DMS153 treated with DMSO at 0.1 percent for 48 hours (cell line): Measurements from ENCODE around the gene NAMPT.
A peak's percentile ranks its signal among the peaks of the same experiment; 100 is the strongest.
"Not testable (repeated sequence)": the region's sequence is repeated elsewhere in the genome, so short reads cannot be mapped to it uniquely, and the experiment has no call there.

Experiments used
- DNase-seq: peaks from one replicate; lab custom pipeline; 2025; ENCODE audit not compliant: unreplicated experiment; lab: John Stamatoyannopoulos, UW

The NAMPT gene

DNA sequence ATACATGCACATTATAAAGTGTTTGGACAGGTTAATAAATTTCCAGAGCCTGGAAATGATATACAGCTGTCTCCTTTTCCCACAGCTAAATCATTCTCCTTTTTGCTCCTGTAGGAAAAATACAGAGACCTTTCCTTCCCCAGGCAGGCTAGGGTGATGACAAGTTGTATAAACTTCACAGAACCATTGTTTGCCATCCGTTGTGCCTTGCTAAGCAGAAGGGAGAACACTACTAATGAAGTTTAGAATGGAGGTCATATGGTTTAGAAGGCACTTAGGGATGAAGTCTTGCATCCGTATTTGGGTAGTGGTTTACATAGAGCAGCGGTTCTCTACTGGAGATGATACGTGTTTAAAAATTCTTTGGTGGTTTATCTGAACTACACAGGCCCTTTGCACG lies 46.0 kb downstream of the NAMPT start:
- no peak for DNase-seq

DNA sequence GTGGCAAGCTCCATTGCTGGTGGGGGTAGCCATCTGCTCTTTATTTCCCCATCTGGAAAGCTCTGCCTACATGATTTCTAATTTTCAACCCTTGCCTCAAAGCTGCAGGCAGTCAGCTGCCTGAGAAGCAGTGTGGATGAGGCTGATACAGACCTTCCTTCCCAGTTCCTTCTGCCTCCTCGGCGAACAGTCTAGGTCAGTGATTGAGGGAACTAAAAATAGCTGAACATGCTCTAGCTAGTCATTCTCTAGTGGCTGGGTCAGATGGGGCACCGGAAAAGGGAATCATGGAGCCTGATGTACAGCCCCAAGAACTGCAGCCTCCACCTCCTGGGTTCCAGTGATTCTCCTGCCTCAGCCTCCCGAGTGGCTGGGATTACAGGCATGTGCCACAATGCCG lies 48.7 kb downstream of the NAMPT start:
- DNase-seq, result no peak

DNA sequence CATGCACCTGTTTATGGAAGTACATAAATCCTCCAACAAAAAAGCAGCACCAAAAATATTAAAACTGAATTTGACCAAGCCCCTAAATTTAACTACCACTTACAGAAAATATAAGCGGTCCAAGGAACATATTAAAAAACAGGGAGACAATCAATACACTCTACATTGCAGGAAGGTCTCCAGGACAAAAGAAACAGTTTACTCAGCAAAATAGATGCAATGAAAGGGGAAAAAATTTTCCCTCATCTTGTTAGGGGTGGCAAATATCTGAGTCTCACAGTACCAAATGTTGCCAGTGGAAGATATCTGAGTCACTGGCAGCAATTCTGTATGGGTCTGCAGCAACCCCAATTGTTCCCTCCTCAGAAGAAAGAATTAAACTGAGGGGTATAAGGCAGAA lies 50.4 kb downstream of the NAMPT start:
- DNase-seq, result no peak

DNA sequence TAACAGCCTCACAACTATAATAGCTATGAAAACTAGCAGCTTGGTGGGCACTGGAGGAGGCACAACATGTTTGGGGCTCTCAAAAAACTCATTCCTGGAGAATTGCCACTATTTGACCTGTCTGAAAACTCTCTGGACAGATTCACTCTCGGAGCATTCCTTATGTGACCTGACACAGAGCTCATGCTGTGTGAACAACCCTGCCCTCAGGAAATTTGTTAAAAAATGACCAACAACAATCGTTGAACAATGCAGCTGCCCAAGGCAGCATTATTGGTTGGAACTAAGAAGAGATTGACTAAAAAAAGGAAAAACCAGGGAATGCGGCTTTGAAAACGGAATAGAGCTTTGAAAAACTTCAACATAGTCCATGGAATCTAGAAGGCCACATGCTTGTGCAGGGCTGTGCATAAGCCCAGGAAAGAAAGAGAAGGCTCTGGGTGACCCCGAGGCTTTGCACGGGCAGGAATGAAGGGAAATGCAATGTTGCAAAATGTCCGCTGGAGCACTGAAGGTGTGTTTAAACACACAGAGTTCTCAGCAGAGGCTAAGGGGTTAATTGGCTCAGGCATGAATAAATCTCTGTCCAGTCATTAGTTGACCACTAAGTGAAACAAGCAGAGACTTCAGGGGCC lies 52.8 kb downstream of the NAMPT start:
- DNase-seq, result no peak

DNA sequence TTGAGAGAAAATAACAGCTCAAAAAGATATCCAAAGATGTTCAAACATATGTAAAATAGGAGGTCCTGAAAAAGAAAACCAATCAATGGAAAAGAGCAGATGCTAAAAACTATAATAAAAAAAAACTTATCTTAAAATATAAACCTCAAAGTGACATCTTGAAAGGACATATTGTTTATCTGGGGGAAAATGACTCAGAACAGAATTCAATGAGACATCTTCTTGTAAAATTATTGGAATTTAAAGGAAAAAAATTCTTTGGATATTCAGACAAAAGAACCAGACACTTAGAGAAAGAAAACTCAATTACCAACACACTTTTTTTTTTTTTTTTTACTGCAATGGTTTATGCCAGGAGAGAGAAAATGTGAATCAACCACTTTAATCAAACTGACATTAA lies 58.9 kb downstream of the NAMPT start:
- DNase-seq, result no peak

DNA sequence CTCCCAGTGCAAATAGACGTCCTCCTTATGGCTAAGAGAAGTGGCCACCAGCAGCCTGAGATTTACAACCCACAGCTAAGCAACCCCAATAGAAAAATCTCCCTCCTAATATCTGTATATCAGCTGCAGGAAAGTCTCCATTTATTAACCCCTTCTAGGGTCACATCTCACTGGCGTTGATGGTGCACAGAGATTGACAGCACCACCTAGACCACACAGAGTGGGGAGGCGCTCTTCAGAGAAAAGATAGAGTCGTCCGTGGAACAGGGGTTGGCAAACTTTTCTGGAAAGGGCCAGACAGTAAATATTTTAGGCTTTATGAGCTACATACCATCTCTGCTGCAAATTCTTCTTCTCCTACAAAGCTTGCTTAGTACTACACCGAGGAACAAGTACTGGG lies 60.0 kb downstream of the NAMPT start:
- DNase-seq, result no peak

DNA sequence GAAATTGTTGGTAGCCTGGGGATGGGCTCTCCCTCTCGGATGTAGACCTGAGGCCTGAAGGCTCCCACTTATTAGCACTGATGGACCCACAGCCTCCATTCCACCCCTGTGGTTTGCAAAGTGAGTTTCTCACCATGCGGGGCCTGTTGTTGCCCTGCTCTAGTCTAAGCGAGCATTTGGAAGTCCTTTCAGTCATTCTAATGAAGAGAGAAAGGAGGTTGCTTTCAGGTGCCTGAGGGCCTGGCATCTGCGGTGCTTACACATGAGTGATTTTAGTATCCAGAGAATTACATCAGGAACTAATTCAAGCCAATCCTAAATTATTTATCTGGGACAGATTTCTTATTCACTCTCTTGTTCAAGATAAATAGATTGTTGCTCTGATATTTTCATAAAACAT lies 61.6 kb downstream of the NAMPT start:
- DNase-seq, result no peak

DNA sequence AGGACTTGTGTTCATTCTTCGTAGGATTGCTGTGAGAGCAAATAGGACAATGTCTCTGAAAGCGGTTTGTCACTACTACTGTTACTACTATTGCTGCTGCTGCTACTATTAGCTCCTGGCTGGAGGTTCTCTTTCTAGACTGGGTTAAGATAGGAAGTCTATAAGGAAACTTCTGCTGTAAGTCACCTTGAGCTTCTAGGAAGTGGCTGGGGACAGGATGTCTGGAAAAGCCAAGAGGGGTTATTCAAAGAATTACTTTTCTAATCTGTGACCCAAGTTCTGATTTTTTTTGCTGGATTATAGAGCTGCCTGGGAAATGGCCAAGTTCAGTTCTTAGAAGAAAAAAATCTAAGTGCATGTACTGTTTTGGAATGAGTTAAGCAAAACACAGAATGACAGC lies 62.2 kb downstream of the NAMPT start:
- DNase-seq, result no peak

DNA sequence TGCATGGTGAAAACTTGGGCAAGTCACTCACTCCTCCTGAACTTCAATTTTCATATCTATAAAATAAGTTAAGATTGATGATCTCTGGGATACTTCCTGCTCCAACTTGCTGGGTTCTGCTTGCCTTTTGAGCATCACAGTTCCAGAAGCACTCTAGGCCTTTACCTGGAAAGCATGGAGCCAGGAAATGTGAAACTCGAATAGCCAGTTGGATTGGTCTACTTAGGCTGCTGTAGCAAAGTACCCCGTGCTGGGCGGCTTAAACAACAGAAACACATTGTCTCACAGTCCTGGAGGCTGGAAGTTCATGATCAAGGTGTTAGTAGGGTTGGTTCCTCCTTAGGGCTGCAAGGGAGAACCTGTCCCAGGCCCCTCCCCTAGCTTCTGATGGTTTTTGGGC lies 64.5 kb downstream of the NAMPT start:
- DNase-seq, result no peak

DNA sequence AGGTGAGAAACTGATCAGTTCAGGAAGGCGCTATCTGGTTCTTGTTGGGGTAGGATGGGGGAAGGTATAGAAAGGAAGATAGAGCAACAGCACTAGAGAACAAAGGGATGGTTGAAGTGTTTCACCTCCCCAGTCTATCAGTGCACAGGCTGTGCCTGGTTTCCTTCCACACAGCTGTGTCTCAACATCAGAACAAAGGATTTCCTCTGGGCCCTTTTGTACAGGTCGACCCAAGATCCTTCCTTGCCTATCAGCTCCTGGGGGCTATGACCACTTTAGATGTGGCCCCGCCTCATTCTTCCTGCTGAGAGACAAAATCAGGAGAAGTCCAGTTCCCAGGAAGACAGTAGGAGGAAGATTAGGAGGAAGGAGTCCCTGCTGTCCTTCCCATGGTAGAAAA lies 65.6 kb downstream of the NAMPT start:
- no peak for DNase-seq

DNA sequence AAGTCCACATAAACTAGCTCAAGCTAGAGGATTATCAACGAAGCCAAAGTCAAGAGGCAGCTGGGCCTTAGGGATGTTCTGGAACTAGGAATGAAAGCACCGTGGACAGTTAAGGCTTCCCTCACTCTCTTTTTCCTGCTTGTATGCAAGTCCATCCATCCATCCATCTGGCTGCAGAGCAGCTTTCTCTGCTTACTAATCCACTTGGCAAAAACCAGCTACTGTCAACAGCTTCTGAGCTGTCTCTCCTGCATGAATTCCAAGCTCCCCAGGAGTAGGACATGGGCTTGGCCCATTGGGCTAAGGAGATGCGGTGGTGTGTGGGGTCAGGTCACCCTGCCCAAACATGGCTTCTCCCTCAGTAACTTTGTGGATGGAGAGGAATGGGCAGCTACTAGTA lies 66.2 kb downstream of the NAMPT start:
- DNase-seq, result no peak

DNA sequence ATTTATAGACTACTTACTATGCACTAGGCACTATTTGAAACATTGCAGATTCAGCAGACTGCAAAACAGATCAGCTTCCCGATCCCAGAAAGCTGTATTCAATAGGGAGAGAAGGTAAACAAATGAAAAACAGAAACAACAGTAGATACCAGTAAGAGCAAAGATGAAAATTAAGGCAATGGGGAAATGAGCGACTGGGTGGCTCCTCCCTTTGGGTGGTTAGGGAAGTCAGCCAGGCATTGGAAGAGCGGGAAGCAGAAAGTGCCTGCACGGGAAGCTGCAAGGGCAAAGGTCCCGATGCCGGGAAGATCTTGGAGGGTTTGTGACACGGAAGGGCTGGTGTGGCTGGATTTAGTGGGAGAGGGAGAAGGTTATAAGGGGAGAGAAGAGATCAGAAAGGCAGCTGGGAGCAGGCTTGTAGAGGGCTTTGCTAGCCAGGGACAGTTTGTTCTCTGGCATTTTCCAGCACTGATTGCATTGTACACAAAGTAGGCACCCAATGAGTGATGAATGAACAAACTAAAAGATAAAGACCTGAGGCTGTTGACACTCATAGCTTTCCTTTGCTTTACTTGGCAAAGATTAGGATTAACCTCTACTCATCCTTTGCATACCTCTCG lies 67.8 kb downstream of the NAMPT start:
- peak; percentile 19 for DNase-seq

DNA sequence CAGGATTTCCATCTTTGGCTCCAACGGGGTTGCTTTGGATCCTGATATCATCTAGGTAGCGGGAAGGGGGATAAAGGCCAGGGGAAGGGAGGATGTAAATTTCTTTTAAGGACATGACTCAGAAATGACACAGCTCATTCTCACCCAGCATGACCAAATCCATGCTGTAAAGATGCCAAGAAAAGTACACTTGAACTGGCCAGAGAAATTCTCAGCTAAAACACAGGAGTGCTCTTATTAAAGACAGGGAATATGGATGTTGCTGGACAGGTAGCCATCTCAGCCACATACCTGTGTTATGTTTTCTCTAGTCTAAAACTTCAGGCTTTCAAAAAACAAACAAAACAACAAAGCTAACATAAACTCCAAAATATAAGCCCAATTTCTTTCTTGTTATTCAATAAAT lies 68.3 kb downstream of the NAMPT start:
- DNase-seq, result no peak

DNA sequence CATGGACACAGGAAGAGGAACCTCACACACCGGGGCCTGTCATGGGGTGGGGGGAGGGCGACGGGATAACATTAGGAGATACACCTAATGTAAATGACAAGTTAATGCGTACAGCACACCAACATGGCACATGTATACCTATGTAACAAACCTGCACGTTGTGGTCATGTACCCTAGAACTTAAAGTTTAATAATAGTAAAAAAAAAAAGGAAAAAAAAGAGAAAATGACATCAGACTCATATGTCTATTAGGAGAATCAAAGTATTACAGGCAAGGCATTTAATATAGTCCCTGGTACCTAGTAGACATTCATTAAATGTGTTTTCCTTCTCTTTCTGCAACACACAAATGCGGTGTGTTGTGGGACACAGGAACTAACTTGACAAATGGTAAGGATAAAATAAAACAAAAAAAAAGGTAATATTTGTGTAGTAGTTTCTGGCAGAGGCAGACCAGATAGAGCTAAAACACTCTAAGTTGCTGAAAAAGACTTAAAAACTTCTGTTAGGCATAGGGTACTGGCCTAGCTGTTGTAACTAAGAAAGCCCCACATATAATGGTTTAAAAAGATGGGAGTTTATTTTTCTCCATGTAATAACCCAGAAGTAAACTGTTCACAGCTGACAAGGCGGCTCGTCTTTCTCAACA lies 68.8 kb downstream of the NAMPT start:
- no peak for DNase-seq

DNA sequence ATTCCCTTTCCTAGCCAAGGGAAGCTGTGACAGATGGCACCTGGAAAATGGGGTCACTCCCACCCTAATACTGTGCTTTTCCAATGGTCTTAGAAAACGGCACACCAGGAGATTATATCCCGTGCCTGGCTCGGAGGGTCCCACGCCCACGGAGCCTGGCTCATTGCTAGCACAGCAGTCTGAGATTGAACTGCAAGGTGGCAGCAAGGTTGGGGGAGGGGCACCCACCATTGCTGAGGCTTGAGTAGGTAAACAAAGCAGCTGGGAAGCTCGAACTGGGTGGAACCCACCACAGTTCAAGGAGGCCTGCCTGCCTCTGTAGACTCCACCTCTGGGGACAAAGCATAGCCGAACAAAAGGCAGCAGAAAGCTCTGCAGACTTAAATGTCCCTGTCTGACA lies 75.8 kb downstream of the NAMPT start:
- not testable (repeated sequence) for DNase-seq

DNA sequence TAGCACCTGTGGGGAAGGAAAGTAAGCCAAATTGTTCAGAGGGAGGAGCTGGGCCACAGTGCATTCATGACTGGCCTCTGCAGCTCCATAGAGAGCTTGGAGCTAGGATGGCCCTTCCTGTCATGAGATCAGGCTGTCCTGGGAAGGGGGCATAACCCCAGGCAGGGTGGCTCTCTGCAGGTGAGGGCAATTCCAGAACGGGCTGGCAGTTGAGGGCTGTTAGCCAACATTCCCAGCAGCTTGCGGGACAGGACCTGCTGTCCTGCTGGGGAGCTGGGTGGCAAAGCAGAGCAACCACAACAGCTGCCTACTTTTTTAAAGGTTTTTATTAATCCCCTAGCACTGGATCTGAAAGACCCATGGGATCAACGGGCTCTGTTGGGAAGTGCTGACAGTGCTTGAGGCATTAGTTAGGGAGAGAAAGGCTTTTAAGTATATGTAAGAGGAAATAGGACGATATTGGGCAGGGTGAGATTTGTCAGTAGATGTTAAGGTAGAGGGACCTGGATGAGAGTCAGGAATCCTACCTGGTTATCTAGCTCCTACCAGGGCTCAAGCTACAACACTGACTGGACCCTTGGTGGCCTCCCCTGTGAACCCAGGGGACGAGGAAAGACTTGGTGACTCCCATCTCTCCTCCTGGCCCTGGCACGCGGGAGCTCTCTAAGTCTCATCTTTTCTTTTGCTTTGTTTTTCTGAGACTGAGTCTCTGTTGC lies 77.8 kb downstream of the NAMPT start:
- DNase-seq, result no peak

DNA sequence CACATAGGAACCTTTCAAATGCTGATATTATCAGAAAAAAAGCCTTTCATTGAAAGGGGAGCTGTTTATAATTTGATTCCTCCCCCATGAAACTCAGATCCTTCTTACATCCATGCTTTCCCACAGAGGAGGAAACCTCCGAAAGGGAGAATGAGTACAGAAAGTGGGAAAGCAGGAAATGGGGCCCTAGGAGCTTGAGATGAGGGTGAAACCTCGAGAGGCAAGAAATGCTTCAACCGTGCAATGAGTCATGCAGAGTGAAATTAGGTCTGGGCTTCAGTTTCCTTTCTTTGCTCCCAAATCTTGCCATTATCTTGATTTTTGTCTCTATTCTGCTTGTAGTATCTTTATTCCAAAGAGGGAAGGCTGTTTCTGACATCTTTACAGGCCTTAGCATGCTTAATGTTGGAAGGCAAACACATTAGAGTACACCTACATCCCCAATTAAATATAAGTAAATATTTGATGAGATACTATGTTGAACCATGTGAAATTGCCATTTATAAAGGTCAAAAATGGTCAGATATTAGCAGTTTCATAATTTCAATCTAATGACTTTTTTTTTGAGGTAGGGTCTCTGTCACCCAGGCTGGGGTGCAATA lies 79.1 kb downstream of the NAMPT start:
- no peak for DNase-seq

DNA sequence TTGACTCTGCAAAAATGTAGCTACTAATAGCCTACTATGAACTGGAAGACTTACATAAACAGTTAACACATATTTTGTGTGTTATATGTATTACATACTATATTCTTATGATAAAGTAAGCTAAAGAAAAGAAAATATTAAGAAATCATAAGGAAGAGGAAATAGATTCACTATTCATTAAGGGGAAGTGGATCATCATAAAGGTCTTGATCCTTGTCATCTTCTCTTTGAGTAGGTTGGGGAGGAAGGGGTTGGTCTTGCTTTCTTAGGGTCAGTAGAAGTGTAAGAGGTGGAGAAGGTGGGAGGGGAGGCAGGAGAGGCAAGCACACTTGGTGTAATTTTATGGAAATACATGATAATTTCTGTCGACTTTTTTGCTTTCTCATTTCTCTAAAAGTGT lies 81.3 kb downstream of the NAMPT start:
- no peak for DNase-seq

DNA sequence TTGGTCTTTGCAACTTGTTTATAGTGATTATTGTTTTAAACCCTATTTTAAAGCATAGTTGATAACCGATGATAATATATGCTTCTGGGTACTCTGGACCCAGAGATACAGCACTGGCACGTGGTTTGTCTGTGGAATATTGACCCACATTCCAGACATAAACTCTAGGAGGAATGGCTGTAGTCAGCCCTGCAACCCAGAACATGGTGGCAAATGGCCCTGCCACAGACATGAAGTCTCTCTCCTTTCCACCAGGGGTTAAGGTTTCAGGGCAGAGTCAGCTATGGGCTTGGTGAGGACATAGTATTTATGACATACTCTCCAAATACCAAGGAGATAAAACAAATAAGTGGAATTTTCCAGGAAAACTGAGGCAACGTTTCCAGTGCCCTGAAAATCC lies 83.6 kb downstream of the NAMPT start:
- DNase-seq, result no peak

DNA sequence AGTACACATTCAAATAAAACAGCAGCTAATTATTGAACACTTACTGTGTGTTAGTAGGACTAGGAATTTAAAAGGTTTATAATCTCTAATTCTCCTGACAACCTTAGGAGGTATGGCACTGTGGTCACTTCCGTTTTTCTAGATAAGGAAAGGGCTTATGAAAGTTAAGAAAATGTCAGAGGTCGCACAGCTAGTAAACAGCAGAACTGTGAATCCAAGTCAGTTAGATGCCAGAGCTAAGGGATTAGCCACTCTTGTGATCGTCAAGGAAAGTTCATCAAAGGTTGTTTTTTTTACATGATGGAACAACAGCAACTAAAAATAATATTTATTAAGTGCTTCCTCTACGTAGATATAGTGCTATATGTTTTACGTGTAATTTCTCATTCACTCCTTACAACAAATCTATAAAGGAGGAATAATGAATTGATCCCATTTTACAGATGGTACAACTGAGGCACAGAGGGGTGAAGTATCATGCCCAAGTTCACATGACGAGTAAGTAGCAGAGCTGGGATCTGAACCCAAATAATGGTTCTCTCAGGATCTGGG lies 84.9 kb downstream of the NAMPT start:
- no peak for DNase-seq

DNA sequence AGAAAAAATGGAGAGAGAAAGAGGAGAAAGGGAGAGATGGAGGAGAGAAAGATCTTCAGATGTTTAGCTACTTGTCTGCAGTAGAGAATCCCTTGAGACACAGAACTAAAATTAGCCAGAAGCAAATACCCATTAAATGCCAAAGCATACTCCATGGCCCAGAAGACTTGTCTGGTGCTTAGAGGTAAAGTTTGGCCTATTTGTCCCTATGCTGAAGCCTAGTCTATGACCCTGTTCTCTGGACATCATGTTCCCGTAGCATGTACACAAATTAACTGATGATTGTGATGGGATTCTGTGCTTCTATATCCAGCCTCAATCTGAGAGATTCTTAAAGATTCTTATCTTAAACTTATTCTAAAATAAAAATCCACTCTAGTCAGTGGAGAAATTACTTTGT lies 85.8 kb downstream of the NAMPT start:
- DNase-seq, result no peak
